Activated CD4-positive, alpha-beta T cell treated with anti-CD3 and anti-CD28 coated beads, Interleukin-10, Interleukin-2, amounts not matched to agents 100 ng/mL and 50 ng/mL, durations not matched to agents 16 hours and 8 hours (primary cell): ENCODE results near the gene CELF4.
A peak's percentile ranks its signal among the peaks of the same experiment; 100 is the strongest.

Source experiments
- DNase-seq: peaks from one replicate; pipeline ENCODE4 v3.0.0-alpha.2; 2020

CELF4 gene

DNA sequence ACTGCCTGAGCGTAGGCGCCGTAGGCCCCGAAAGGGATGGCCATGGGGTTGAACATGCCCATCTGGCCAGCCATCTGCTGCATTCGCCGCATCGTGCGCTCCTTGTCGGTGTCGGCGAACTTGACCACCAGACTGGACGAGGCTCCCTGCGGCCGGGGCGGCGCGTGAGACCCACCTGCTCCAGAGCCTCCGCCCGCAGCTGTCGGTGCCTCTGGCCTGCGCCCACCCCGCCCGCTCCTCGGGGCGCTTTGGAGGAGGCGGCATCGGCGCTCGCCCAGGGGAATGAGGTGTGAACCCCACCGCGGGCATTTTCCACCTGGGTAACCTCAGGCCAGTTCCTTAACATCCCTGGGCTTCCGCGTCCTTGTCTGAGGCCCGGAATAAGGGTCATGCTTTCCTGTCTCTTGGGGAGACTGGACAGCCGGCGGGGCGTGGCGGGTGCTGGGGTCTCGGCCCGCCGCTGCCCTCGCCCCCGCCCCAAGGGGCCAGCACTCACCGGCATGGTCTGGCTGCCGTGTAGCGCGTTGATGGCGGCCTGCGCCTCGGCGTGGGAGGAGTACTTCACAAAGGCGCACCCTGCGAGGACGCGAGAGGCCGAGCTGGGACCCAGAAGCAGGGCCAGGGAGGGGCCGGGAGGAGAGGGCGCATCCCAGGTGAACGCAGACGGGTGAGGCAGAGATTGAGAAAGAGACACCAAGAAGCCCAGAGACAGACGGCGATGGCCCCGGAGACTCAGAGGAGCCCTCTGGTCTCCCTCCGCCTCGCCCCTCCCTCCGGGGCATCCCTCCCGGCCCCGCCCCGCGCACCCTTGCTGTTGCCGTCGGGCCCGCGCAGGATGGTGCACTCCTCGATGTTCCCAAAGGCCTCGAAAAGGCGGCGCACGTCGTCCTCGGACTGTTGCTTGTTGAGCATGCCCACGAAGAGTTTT, 291.0 kb downstream of the CELF4 start:
- DNase-seq, result no peak

DNA sequence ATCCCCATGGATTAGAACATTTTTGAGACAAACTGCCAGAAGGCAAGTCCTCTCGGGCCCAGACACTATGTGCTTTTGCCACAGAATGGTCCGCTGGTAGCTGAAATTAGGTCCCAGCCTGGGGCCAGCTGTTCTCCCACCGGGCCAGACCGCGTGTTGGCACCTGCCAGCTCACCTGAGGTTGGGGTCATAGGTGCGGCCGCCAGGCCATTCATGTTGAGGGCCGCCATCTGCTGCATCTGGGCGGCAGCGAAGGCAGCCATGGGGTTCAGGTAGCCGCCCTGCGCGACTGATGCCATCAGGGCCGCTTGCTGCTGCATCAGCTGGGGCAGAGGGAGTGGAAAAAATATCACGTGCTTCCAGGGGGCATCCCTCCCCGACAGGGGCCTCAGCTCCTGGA, 292.8 kb downstream of the CELF4 start:
- DNase-seq, result no peak

DNA sequence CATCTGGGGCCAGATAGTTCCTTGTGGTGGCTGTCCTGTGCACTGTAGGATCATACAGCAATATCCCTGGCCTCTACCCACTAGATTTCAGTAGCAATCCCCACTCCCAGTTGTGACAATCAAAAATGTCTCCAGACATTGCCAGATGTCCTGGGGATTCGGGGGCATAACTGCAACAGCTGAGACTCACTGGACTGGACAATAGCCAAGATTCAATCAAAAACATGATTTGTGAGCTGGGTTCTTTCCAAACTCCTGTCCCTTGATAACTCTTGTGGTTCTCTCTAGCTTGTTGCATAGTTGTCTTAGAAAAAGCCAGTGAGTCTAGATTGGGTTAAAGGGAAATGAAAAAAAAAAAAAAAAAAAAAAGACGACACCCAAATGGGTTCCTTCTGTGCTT, 293.4 kb downstream of the CELF4 start:
- DNase-seq, result no peak

DNA sequence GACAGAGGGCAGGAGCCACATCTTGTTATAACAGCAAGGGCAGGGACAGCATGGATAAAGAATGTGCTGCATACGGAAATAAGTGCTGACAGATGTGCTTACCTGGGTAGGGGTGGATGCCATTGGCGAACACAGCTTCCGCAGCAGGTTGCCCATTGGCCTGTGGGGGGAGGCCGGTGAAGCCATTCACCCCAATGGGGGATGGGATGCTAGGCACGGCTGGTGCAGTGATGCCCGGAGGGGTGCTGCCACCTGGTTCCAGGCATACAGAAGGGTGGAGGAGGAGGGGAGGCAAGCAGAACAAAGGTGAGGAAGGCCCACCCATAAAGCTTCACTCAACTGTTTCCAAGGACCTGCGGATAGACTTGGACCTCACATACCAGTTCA, 294.9 kb downstream of the CELF4 start:
- no peak for DNase-seq

DNA sequence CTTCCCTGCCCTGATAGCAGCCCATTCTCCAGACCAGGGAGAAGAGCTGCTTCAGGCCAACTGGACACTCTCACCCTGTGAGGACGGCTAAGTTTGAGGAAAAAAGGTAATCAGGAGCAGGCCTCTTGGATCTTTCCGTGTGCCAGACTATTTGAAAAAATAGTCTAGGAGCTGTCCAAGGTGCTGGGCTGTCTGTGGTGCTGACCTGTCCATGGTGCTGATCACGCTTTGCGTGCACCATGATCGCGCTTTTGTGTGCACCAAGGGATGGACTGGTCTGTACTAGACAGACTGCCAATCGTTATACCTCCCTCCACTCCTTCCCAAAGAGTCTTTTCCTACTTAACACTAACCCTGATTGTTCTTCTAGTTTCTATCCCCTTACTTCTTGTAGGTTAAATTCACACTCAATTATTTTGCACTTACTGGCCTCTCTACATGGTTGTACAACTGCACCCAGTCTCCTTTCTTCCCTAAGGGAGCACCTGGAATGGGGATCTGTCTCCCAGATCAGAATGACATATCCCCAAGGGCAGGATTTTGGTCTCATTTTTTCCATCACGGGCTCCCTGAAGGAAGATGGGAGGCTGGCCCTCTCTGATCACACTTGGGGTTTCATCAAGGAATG, 295.4 kb downstream of the CELF4 start:
- peak; percentile 24 for DNase-seq

DNA sequence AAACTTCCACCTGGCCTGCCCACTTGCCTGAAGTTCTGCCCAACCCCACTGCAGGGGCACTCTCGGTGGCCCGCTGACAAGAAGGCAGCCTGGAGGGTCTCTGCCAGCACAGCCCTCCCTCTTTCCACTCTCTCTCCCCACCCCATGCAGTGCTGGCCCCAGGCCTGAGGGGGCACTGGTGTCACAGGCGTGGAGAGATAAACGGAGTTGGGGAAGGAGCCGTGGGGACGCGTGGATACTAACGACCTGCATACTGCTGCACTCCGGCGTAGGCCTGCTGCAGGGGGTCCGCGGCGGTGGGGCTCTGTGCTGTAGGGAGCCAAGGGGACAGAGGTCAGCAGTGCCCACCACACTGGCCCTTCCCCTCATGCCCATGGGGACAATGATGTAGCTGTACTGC, 299.3 kb downstream of the CELF4 start:
- no peak for DNase-seq

DNA sequence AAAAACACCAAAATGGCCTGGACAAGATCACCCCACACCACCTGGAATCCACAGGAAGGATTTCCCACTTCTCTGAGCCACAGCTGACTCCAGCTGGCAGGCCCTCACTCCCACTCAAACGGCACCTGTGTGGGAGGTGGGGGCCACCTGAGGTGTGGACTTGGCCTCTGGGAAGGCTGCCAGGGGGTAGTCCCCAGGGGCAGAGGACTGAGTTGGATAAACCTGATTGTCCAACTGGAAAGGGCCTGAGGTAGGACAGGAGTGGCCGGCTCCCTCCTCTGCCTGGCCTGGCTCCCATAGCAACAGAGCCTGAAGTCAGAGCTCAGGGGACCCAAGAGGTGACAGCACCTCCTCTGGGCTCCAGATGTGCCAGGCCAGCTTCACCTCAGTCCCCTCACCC, 300.2 kb downstream of the CELF4 start:
- no peak for DNase-seq

DNA sequence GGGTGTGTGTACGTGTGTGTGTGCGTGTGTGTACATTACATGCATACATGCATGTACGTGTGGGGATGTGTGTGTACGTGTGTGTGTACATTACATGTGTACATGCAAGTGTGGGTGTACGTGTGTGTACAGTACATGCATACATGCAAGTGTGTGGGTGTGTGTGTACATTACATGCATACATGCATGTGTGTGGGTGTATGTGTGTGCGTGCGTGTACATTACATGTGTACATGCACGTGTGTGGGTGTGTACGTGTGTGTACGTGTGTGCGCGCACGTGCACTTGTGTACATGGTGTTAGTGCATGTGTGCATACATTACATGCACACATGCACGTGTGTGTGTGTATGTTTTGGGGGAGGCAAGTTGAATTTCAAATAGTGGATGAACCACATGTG, 300.6 kb downstream of the CELF4 start:
- DNase-seq, result no peak

DNA sequence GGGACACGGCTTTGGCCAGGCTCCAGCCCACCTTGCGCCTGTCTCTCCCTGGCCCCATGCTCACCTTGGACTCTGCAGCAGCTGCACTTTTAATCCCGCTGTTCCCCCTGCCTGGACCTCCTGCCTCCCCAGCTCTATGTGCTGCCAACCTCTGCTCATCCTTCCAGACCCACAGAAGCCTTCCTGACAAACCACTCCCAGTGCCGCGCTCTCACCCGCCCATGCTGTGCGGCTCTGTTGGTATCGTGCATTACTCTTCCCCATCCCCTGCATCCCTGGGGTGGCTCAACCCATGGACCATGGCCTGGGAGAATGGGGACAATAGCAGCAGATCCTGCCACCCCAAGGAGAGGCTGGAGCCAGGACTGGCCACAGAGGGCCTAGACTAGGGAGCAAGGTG, 303.6 kb downstream of the CELF4 start:
- DNase-seq, result no peak

DNA sequence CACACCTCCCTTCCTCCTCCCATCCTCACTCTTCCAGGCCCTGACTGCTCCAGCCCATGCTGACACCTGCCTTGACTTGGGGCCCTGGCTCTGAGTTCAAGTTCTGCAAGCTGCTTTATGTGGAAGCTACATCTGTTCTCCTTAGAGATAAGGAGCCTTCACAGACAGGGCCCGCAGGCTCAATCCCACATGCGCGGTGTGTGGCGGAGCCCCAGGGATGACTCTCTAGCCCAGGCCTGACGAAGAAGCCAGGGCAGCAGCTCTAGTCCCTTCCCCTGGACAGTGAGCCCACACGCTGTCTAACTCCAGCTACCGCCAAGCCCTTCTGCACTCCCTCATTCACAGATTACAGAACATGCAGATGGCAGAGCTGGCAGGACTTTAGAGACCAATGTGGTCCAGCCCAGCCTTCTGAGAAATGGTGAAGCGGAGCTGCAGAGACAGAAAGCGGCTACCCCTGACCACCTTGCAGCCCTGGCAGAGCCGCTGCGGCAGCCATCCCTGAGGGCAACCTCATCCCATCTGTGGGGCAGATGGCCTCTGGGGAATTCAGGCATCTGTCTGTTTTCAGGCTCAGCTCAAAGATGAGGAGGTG, 304.3 kb downstream of the CELF4 start:
- no peak for DNase-seq

DNA sequence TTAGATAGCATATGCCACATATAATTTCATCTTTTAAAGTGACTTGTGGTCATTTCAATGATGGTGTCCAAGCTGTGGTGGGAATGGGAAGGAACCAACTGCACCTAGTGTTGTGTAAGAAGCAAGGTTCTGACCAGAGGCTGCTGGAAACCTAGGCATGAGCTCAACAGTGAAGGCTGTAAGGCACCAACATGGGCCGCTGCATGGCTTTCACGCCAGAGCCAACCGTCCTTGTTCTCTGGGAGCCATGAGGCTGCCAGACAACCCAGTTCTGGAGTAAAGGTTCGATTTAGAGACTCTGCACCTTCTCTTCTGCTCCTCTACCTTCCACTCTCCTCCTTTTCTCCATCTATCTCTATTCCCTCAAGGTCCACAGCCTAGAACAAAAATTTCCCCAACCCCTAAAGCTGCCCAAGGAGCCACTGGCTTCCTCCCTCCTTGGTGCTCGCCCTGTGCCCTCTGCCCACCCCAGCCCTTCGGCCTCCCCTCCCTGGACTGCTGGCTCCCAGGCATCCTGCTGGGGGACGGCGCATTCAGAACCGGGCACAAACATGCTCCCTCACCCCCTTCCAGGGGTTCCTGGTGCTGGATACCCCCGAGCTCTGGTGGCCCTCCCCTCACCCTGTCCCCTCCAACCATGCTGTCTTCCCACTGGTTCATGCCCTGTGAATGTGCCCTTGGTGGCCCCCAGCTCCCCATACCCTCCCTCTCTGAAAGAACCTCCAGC, 305.1 kb downstream of the CELF4 start:
- DNase-seq, result no peak

DNA sequence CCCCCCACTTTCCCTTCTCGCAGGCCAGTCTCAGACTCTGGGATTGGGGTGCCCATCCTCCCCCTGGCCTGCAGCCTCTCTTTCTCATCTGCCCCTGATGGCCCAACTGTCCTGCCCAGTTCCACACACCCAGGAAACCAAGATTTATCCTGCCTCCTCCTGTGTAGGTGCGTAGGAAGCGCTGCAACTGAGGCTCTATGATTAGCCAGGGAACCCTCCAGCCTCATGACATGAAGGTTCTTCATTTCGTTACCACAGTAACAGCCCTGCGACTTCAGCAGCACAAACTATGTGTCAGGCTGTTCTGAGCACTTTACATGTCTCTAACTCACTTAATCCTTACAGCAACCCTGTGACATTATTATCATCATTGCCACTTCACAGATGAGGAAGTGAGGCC, 305.9 kb downstream of the CELF4 start:
- no peak for DNase-seq

DNA sequence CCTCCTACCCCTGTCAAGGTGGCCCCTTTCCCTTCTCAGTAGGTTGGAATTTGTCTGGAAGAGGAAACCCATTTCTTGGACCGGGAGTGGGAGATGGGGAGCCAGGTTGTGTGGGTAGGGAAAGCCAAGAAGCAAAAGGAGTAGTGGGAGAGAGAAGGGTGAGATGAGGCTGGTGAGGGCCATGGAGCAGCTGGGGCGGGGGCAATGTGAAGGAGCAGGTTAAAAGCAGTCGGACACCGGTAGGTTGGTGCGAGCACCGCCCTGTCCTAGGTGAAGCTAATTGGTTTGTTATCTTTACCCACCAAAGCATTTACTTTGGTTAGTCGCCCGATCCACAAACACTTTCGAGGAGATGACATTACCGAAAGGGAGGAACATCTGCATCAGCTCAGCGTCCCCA, 306.8 kb downstream of the CELF4 start:
- DNase-seq, result no peak

DNA sequence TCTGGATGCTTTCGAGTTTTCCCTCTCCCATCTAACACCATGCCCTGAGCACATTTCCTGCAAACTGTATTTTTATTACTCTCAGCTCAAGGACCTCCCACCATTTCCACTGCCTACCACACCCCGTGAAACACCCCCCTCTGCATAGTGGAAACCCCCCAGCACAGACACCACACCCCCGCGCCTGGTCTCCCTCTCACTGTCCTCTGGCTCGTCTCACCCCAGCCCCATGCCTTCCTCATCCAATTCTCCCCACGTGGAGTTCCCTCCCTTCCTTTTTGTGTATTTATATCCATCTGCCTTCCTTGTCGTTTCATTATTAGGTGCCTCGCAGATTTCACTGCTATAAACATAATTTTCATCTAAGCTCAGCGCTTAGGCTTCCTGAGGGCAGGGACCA, 307.5 kb downstream of the CELF4 start:
- DNase-seq, result no peak

DNA sequence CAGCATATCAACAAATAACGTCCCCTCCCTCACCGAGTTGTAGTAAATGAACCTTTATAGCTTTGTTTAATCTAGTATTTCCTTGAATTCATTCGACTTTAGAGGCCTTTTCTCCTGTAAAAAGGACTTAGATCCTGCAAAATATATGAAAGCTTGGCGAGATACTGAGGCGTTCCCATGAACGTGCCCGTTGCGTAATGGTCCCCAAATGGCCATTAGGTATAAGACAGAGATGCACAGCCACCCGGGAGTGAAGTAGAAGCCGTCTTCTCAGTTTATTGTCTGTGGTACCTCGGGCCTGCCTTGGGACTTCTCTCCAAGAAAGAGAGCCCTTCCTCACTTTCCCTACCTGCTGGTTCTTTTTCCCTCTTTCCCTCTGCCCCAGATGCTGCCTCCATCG, 310.6 kb downstream of the CELF4 start:
- no peak for DNase-seq

DNA sequence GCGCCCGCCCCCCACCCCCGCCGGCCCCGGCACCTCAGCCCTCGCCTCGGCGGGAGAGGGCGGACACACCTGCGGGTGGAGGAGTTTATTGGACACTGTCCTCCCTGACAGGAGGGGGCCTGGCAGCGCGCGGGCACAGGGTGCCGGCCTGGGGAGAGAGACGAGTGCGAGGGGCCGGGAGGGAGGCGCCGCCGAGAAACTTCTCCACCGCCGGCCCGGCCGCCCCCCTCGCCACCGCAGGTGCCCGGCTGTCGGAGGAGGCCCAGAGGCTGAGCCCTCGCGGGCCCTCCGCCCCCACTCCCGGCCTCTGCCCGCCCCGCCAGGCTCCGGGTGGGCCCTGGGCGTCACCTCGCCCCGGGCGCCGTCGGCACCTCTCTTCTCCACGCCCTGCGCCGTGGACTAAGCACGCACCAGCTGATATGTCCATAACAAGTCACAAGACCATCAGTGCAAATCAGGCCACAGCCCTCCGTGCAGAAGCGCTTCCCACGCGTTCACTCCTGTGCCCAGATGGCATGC, 311.3 kb downstream of the CELF4 start:
- no peak for DNase-seq

DNA sequence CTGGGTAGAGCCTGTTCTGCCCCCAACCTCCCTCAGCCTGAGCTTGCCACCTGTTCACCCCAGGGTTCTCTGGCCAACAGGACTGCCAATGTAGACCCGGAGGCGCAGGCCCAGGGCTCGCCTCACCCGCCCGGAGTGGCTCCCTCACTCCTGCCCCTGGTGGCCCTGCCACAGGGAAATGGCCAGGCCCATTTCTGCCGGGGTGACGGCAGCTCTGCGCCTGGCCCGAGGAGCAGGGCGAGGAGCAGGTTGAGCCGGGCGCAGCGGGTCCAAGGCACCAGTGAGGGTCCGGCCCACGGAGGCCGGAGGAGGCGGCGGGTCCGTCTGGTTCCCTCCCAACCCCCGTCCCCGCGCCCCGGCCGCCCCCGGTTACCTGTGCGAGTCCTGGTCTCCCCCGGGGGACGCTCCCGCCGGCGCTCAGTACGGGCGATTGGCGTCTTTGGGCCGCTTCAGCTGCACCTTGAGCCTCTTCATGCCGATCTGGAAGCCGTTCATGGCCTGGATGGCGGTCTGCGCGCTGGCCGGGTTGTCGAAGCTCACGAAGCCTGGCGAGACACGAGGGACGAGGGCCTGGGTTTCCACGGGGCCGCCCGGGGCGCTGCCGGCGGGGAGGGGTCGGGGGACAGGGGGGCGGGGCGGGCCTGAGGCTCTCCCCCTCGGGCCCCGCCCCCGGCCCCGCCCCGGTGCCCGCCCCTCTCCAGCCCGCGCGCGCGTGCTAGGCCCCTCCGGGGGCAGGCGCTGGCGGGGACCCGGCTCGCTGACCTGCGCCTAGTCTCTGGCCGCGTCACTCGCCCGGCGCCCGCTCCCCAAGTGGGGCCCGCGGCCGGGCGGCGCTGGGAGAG, 312.0 kb downstream of the CELF4 start:
- DNase-seq, result no peak

DNA sequence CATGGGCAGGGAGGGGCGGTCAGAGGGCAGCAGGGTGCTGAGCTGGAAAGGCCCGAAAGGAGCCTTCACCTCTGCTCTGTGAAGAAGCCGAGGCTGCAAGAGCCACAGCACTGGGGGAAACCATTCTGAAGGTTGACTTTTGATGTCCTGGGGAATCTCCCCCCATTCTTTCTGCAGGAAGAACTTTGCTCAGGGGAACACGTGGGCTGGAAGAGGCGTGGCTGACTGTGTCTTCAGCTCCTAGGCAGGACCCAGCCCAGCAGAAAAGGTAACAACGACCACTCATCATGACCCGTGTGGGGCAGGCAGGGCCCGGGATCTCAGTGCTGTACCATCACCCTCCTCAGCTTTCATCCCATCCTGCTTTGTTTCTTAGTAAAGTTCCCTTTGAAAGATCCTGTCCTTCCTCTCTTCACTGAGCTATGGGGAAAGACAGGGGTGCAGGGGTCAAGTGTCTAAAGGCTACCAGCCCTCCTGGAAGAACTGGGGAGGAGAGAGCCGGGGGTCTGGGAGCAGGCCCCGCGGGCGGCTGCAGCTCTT, 312.7 kb downstream of the CELF4 start:
- no peak for DNase-seq

DNA sequence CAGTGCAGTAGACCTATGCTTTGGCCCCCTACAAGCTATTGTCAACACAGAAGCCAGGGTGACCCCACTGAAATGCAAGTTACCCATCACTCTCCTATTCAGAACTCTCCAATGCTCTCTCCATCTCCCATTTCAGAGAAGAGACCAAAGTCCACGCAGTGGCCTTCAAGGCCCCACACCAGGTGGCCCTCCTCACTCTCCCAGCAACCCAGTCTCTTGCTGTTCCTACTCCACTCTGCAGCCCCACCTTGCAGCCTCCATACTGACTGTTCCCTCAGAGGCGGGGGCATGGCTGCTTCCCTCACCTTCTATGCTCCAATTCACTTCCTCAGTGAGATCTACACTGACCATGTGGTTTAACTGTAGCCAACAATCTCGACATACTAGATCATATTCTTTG, 313.3 kb downstream of the CELF4 start:
- DNase-seq, result no peak

DNA sequence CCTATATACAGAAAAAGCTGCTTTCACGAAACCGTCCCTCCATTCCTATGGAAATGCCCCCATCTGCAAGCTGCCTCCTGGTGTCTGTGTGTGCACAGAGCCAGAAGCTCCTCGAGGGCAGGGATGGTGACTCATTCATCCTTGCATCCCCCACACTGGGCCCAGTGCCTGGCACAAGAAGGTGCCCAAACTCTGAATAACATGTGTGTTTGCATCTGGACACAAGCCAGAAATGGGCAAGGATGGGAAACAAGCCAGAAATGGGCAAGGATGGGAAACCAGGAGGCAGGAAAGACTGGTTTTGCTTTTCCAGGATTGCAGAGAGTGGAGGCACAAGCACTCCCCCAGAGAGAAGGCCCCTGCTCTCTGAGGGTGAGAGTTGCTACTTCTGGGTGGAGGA, 313.9 kb downstream of the CELF4 start:
- DNase-seq, result no peak

DNA sequence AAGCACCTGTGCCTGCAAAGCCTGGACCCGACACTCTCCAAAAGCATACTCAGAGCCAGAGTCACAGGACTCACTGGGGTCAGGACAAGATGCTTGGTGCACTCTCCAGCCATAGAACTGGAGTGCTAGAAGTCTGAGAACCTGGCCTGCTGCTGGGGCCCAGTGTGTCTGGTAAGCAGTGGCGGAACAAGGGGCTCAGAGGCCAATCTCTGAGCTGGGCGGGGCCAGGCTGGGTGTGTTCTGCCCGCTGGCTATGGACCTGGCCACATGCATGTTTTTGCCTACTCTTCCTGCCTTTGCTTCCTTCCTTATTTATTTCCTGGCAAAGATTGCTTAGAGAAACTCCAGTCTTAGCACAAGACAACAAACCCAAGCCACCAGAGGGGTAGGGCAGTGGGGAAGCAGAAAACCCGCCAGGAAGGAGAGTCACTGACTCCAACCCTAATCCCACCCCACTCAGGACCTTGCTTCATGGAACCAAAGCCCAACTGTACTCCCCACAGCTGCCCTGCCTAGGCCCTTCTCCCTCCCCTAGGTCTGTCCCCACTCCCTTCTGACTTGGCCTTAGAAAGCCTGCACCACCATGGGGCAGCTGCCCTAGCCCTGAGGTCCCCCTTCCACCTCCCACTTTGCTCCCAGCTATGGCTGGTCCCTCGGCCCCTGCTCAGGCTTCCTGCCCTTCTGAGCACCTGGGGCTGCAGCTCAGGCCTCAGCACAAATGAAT, 315.5 kb downstream of the CELF4 start:
- DNase-seq, result no peak
